AG04449 (cell line): ENCODE results near the gene HOXD3.

ENCODE experiments used
- CTCF ChIA-PET: fragments of 350-600 bp; formaldehyde crosslinking; extraction: SDS; loops from one replicate; lab custom pipeline; 2021; ENCODE audit warnings: antibody characterized with exemption; lab: Yijun Ruan, JAX
- POLR2A ChIA-PET: fragments of 400-600, 350-600 bp; formaldehyde crosslinking; extraction: SDS; loops from one replicate; lab custom pipeline; 2020; ENCODE audit warnings: antibody characterized with exemption, inconsistent platforms; lab: Yijun Ruan, JAX
- DNase-seq: peaks from one replicate; pipeline ENCODE4 v3.0.0-alpha.2; 2010; ENCODE audit warnings: low read depth, low spot score
- H3K4me3 ChIP-seq: 2 replicates; pipeline ENCODE4 v1.5.1; 2011; ENCODE audit warnings: low read depth, mild to moderate bottlenecking, control low read depth, low read length
- CTCF ChIP-seq: IDR thresholded peaks from one replicate; pipeline ENCODE4 v1.5.1; 2011; ENCODE audit warnings: mild to moderate bottlenecking, moderate library complexity, low read length, control low read depth, inconsistent platforms; ENCODE audit not compliant: insufficient read depth; ENCODE audit errors: missing control alignments

The HOXD3 gene

GRCh38 chr2:176121190-176122051 lies 35.7 kb upstream of the HOXD3 start:
- DNase-seq, result no peak
- POLR2A ChIA-PET, result interaction anchor here (0.7 kb wide), 1 partner anchor 516 kb away, joined by 5 read pairs; no protein-coding TSS in a partner anchor
- TF ChIP-seq CTCF, result no peak
- no peak overlapping the region; the same call in 1 of the 2 replicates for H3K4me3 ChIP-seq
- CTCF ChIA-PET, result interaction anchor here (1.0 to 30.2 kb wide), 10 partner anchors 8 to 1041 kb away, joined by 3 to 1421 read pairs (median 14); no protein-coding TSS in a partner anchor

DNA sequence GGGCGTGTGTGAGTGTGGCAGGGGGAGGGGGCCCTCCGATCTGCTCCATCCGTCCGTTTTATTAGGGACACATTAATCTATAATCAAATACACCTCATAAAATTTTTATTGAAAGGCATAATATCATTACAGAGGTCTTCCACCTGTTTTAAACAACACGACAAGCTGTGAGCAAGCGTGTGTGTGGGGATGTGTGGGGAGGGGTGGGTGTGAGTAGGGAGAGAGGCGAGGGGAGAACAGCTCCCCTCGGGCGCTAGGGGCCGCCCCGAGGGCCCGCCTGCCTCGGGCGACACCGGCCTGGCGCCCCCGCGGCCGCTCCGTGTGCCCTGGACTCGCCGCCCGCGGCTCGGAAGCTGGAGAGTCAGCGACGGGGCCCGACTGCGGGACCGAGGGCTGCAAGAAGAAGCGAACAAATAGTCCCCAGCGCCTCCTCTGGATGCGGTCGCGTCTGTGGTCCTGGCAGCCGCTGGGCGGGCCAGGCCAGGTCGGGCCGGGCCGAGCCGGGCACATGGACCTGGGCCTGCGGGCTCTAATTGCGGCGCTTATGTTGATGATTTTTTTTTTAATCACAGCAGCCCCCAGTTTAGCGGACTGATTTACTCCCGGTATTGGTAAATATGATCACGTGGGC lies 34.9 kb upstream of the HOXD3 start:
- POLR2A ChIA-PET, result interaction anchor here (0.7 kb wide), 1 partner anchor 515 kb away, joined by 5 read pairs; no protein-coding TSS in a partner anchor
- no peak for TF ChIP-seq CTCF
- CTCF ChIA-PET, result interaction anchor here (0.8 to 30.2 kb wide), 8 partner anchors 9 to 1041 kb away, joined by 3 to 1421 read pairs (median 14); no protein-coding TSS in a partner anchor
- DNase-seq, result no peak
- peak overlapping the region; percentile 63 for H3K4me3 ChIP-seq

DNA sequence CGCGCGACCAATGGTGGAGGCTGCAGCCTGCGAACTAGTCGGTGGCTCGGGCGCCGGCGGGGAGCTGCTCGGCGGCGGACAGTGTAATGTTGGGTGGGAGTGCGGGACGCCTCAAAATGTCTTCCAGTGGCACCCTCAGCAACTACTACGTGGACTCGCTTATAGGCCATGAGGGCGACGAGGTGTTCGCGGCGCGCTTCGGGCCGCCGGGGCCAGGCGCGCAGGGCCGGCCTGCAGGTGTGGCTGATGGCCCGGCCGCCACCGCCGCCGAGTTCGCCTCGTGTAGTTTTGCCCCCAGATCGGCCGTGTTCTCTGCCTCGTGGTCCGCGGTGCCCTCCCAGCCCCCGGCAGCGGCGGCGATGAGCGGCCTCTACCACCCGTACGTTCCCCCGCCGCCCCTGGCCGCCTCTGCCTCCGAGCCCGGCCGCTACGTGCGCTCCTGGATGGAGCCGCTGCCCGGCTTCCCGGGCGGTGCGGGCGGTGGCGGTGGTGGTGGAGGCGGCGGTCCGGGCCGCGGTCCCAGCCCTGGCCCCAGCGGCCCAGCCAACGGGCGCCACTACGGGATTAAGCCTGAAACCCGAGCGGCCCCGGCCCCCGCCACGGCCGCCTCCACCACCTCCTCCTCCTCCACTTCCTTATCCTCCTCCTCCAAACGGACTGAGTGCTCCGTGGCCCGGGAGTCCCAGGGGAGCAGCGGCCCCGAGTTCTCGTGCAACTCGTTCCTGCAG lies 34.3 kb upstream of the HOXD3 start, which contains the start of gene HOXD9:
TSS of gene HOXD9 (plus strand) at position 37 of the 728 bp plus-strand sequence. CDS start at position 87, 50 bp downstream.
- no peak for DNase-seq
- no peak for TF ChIP-seq CTCF
- ChIA-PET CTCF (interaction anchor here (0.8 to 30.2 kb wide), 8 partner anchors 9 to 1040 kb away, joined by 3 to 1421 read pairs (median 14); no protein-coding TSS in a partner anchor), POLR2A (no interaction called here)
- peak within 1 kb of the TSS; percentile 63 for H3K4me3 ChIP-seq

GRCh38 chr2:176123411-176124109 lies 33.5 kb upstream of the HOXD3 start:
- CTCF ChIA-PET, result interaction anchor here (2.4 to 30.2 kb wide), 5 partner anchors 13 to 1039 kb away, joined by 14 to 1421 read pairs (median 74); no protein-coding TSS in a partner anchor
- TF ChIP-seq CTCF, result no peak
- no peak for DNase-seq
- POLR2A ChIA-PET, result no interaction called here
- peak overlapping the region; percentile 63 for H3K4me3 ChIP-seq

DNA sequence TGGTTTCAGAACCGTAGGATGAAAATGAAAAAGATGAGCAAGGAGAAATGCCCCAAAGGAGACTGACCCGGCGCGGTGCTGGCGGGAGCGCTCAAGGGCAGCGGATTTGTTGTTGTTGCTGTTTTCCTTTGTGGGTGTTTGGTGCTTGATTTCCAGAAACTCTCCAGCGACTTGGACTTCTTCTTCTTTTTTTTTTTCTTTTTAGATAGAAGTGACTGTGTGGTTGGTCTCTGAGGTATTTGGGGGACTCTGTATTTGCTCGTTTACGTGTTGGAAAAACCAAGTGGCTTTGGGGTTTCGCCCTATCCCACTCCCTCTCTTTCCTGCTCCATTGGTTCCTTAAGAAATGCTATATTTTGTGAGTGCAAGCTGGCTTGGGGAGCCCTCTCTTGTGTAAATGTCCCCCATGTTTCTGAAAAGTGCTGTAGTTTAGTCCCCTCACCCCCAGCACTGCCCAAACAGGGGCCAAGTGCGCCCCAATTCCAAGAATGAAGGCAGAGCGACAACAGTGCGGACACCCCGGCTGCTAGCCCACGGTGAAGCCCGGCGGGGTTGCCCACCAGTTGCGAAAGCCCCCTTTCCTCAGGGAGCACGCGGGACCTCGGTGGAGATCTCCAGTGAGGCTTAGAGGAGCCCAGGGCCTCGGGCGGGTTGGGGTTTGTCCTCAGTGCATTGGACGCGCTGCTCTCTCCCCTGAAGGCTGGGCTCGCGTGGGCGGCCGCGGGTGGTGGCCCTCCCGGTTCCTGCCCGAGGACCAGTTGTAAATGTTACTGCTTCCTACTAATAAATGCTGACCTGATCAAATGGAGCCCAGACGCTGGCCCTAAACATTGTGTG lies 32.8 kb upstream of the HOXD3 start:
- no peak for TF ChIP-seq CTCF
- POLR2A ChIA-PET, result no interaction called here
- peak overlapping the region; percentile 63 for H3K4me3 ChIP-seq
- CTCF ChIA-PET, result interaction anchor here (2.4 to 30.2 kb wide), 8 partner anchors 9 to 1038 kb away, joined by 14 to 1421 read pairs (median 56); partner anchors contain the start of gene HOXD10
- no peak for DNase-seq
